CD4-positive, alpha-beta T cell treated with Interleukin-6 at 100 ng/mL for 8 hours (primary cell): ENCODE measurements around the gene BCL11B.

ENCODE experiments used
- DNase-seq: peaks from one replicate; pipeline ENCODE4 v3.0.0-alpha.2; 2020; ENCODE audit warnings: mixed read lengths, low spot score

BCL11B gene

DNA sequence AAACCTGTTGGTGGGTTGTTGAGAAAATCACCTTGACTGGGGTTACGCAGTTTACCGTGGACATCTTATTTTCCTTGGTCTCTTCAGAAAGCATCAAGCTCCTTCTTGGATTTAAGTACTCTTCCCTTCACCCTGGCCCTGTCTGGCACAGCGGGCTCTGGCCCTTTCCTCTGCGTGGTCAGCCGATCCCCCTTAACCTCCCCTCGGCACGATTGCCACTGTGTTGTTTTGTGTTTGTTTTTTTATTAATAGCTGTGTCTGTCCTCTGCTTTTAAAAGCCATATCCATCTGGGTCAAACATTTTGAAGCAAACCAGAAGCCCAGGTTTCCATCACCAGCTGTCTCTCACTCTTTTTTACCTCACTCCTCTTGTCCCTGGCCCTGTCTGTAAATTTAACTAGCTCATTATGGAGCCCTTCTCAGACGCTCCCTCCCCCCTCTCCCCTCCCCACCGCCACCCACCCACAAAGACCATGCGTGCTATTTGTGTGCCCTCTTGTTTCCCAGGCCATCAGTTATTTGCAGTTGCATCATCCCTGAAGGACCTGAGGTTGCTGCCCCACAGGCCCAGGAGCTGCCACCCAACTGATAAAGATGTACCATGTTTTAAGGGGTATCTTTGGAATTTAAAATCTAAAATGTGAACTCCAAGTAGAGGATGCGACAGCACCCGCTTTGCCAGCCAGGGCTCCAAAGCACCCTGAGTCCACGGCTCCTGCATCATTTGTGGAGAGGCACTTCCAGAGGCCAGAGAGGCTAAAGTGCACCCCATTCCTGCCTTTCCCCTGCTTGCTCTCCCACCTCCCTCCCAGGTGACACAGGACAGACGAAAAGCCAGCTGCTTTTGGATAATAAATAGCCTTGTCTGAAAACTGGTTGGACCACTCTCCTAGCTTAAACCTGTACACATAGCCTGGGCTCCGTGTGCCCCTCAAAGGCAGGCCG lies 3.9 kb downstream of the BCL11B start:
- DNase-seq, result peak; percentile 57

DNA sequence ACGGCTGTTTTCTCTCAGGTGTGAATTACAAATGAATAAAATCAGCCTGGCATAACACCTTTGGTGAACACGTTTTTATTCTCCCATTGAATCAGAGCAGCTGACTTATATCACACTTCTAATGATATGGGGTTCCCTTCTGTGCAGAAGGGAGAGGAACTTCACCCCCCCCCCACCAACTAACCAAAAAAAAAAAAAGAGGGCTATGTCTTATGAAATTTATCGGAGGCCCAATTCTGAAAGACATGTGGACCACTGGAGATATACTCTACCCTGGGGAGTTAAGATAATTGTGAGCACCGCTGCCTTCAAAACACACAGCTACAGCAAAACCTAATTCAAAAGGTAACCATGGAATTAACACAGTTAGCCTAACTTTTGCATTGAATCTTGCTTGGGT lies 4.6 kb downstream of the BCL11B start:
- DNase-seq, result no peak

DNA sequence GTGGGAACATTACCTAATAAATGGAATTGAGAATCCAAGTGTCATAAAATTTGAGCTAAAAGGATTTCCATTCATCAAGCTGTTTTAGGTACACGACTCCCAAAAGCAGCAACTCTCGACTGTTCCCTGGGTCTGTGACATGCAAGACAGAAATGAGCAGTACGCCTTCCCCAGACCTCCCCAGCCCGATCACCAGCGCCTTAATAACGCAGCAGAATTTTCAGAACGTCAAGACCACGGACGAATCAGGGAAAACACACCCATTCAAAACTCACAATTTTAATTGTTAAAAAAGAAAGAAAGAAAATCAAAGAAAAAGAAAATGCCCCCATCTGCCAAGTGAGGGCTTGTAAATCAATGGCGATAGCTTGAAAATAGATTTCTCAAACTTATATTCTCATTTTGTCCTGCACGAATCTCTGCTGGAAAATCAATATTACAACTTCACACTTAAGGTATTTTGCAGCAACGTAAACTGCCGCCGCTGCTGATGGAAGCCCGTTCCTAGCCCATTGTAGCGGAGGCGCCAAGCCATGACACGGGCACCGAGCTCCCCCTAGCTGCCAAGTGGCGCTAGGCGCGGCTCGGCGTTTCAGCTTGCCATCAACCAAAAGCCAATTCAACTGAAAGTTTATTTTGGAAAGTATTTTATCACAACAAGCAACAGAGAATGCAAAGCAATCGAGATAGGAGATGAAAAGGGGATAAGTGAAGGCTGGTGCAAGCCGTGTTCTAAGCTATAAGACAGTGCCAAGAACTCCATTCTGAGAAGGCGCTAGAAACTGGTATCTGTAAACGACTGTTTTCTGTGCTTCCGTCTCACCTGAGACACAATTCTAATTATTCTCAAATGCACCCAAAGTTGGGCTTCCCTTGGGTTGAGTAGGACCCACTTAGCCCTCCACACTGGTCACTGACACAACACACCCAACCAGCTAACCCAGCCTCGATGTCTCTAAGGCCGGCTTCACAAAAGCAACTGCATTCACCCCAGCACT lies 5.5 kb downstream of the BCL11B start:
- peak; percentile 89 for DNase-seq

DNA sequence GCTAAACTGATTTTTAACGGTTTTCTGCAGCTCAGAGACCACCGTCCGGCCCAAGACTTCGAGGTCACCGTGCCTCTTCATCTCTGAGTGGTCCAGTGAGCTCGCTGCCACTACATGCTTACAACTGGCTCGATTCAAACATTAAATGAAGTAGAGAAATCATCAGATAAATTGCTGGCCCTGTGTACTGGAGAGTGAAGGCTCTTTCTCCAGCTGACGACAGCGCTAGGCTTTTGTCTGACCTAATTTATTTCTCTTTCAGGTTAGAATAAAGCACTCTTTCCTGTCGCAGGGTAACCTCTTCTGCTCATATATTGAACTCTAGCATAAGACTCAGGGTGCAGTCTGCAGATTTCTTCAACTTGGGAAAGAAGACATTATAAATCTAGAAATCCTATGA lies 6.4 kb downstream of the BCL11B start:
- DNase-seq, result peak; percentile 52

DNA sequence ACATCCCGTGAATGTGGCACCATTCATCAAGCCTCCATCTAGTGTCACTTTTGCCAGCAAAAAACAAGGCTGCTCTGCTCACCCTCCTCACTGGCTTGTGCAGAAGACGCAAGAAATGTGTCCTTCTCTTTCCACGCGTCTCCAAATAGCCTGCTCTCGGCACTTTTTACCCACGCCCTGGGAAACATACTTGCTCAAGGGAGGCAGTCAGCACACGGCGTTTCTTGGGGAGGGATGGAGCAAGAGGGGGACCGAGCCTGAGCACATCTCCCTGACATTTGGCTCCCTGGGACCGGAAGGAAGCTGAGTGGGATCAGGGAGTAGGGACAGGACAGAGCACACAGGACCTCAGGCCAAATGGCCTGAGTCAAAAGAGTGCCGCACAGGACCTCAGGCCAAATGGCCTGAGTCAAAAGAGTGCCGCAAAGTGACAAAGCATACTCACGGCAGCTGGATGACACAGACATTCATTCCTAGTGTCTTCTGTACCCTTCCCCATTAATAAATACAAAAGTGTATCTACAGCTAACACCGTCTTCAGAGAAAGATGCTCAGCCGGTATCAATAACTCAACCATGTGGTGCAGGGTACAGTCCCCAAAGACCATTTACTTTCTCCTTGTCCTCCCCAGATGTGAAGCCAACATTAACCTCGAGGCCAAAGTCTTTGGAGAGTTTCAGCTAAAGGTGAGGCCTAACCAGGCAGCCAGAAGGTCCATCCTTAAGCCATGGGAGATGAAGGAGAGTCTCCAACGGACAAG lies 7.1 kb downstream of the BCL11B start:
- no peak for DNase-seq

DNA sequence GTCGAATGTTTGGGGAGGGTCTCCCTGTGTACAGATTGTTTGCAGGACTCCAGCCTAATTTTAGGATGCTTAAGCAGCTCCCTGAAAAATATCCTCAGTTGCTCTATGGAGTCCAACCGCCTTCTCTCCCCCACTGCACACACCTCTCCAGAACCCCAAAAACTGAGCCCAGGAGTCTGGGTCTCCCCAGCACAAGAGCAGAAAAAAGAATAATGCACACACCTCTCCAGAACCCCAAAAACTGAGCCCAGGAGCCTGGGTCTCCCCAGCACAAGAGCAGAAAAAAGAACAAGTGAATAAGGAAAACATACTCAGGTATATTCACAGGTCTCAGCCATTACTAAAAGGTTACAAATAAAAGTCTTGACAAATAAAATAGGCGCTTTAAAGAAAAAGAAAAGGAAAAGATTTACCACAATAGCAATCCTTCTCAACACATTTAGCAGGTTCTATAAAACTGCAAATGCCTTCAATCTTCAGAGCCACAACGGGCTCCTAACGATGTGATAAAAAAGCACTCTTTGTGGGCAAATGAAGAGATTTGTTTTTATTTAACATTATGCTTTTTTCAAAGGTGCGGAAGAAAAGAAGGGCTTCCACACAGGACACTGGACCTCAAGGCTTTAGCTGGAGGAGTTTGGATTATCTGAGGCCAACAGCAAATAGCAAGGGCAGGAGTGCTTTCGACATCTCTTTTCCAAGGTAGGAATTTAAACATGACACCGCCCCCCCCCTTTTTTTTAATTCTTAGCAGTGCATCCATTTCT lies 8.2 kb downstream of the BCL11B start:
- DNase-seq, result no peak

DNA sequence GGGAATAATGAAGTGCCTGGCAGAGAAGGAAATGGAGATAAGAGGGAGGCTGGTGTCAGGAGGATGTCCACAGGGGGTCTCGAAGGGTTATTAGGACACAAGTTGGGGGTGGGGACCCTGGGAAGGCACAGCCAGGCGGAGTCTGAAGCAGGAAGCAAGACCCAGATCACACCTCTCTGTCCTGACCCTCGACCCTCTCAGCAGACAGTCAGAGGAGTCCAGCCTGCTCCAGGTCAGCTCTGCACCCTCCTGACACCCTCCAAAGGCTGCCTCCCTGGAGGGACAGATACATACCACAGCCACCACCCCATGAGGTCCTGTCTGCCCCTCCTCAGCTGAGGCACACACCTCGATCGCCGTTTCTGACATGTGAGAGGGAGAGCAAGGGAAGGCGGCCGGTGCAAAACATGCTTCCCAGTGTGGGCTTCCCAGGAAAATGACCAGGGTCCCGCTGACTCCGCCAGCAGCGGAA lies 9.0 kb downstream of the BCL11B start:
- DNase-seq, result no peak

DNA sequence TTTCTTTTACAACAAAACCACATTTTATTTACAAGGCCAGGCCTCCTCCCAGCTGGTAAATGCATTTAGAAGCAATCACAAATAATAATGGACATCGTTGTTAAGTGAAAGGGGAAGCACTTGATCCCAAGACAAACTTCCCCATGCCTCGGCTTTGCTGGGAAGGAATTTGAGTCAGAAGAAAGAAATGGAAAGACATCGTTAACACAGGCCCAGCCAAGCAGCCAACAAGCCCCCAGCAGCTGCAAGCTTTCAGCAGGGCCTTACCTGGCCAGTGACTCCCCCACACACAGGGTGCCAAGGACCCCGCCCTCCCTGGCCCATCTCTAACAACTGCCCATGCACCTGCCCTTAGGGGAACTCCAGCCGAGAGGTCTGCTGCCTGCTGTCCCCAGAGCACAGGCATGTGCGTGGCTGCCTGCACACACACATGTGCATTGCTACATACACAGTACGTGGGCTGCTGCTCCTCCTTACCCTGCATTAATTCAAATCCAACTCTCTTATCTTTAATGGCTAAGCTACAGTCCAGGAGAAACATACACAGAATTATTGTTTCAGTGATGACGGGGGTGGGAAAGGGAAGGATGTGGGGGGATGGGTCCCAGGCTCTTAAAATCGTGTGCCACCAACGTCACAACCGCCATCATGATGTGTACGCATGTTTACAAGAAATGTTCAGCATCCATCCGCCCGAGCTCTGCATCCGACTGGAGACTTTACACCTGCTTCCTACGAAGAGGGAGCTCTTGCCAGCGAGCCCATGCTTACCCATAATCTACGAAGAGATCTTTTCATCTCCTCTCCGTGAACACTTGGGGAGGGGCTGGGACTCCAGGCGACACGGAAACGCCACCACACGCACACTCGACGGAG lies 9.8 kb downstream of the BCL11B start:
- DNase-seq, result peak; percentile 88

DNA sequence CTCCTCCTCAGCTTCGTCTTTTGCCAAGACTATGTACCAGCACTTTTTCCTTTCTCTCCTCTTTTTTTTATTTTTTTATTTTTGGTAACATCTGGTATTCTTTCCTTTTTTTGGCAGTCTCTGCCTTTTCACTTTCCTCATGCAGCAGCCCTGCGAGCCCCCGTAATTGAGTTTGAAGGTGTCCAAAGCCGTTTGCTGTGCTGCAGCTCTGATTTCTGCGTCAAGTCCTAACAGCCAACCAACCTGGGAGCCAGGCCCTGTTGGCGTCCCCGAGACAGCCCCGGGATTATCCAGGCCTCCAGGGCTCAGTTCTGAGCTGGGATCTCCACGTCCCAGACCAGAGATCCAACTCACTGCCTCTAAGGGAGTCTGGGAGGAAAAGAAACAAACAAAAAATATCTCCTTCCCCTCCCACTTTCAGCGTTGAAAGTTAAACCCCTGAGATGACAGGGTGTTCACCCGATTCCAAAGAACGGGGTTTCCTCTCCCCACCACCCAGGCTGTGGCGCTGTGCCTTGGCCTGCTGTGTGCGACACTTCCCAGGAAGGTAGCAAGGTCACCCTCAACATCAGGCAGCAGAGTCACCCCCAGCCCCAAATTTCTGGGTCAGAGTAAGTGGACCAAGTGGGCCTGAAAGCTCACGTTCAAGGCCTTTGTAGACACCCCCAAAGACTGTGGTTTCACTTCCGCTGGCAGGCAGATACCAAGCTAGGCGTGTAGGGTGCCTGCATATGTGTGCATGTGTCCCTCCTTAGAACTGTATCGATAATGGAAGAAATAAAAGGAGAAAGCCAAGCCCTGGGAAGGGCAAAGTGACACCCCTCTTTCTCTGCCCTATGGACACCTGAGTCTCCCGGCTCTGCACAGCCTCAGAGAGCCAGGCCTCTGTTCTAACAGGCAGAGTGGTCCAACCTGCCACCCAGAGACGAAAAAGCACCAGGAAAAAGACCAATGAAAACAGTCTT lies 11.1 kb downstream of the BCL11B start:
- peak; percentile 71 for DNase-seq

DNA sequence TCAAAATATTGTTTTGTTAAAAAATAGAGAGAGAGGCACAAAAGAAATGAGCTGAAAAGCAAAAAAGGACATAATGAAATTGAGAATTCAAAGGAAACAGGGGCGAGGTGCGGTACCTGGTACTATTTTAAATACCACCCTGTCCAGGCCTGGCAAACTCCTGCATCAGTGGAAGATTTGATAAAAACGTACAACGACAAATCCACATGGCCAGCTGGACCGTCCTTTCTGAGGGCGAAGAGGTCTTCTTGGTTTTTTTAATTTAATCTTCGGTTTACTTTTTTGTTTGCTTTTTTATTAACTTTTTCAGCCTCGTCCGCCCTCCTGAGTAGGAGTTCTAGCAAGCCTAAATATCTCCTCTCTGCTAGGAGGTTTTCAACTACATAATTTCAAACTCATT lies 11.9 kb downstream of the BCL11B start:
- no peak for DNase-seq

DNA sequence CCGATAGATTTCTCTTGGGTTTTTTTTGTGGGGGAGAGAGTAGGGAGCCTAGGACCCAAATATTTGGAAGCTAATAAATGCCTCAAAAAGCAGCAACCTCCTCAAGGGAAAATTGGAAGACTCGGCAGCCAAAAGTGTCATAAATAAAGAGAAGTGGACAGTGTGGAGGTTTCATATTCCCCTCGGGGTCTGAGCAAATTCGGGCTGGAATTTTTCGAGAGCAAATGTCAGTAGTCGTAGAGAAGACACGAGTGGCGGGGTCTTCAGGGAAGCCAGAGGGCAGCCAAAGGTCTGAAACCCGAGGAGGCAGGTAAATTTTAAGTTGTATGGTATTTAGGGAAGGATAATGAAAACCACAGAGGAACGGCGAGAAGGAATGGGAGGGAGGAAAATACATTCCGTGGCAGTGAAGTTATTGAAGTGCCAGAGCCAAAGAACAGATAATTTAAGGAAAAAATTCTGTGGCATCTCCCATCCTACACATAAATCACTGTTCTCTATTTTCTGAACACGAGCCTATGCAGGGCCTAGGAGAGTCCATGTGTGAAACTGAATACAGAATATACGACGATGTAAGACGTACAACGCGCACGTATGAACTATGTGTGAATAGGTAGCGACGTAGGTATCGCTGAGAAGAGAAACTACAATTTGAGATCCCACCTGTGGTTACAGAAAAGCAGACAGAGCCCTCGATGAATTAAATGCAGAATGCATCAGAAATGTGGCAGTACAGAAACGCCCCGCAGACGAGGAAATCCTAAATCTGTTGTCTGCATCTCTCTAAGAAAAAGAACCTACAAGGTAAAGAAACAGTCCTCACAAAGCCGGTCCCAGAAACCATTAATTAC lies 12.9 kb downstream of the BCL11B start:
- peak; percentile 55 for DNase-seq

DNA sequence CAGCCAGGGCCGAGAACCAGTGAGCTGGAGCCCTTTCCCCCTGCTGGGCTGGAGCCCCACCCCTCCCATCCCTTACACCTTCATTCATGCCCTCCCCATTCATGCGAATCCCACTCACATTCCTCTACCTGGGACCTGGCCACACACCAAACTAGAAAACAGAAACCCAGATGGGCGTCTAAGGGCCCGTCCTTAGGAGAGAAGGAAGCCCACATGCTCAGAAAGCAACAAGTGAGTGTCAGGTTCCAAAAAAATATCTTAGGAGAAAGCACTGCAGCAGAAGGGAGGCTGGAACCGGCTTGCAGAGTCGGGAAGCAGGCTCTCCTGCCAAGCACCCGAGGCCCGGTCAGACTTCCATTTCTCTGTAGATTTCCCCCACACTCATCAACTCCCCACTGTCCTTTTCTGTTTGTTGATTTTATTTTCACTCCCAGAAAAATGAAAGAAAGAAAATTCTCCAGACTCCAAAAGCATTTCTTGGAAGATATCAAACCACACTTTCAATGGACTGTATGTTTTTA lies 13.6 kb downstream of the BCL11B start:
- DNase-seq, result no peak

DNA sequence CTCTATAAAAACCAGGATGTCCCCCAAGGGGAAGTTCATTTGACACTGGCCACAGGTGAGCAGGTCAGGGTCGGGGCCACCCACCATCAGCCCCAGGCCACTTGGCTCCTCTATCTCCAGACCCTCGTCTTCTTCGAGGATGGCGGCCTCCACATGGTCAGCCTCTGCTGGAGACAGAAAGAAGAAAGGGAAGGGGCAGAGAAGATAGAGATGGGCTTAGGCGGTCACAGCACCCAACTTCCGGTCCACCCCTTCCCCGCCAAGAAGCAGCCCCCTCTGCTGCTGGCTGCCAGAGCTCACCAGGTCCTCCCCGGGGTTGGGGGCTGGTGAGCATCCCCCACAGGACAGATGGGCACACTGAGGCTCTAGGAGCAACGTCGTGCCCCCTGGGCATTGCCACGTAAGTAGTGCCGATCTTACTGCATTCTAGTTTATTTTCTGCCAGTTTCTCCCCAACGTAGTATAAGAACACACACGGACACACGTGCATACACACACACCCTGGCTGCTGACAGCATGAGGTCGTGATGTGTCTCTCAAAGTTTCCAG lies 14.2 kb downstream of the BCL11B start:
- DNase-seq, result no peak

DNA sequence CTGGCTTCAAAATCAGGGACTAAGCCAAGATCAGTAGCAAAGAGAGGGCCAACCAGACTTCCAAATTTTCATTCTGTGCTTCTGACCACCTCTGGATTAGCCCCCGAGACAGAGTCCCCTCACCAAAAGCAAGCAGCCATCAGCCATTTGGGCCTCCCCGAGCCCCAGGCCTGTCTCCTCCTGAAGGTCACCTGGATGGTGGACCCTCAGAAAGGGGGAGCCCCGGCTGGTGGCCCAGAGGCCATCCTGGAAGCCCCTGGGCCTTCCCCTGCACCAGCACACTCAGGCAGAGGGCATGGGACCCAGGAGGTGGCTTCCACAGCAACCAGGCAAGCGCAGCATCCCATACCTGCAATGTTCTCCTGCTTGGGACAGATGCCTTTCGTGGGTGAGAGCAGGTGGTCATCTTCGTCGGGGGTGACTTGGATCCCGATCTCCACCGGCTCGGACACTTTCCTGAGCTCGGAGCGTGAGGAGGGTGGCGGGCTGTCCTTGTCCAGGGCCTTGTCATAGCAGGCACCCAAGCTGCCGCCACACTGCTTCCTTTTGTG lies 14.8 kb downstream of the BCL11B start:
- DNase-seq, result no peak

DNA sequence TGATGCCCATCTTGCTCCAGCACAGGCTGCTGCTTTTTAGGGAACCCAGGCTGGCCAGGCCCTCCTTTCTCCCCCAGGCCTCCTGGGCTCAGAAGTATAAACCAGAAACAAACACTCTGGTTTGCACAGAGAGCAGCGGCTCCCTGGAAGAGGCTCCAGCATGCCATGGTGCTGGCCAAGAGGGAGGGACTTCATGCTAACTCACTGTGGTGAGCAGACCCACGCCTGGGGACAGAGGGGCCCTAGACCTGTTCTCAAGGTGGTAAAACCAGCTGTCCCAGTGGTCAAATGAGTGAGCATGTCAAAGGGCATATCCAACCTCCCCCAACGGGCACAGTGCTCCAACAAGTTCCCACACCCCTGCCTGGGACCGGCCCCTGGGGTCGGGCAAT lies 15.5 kb downstream of the BCL11B start:
- DNase-seq, result no peak

DNA sequence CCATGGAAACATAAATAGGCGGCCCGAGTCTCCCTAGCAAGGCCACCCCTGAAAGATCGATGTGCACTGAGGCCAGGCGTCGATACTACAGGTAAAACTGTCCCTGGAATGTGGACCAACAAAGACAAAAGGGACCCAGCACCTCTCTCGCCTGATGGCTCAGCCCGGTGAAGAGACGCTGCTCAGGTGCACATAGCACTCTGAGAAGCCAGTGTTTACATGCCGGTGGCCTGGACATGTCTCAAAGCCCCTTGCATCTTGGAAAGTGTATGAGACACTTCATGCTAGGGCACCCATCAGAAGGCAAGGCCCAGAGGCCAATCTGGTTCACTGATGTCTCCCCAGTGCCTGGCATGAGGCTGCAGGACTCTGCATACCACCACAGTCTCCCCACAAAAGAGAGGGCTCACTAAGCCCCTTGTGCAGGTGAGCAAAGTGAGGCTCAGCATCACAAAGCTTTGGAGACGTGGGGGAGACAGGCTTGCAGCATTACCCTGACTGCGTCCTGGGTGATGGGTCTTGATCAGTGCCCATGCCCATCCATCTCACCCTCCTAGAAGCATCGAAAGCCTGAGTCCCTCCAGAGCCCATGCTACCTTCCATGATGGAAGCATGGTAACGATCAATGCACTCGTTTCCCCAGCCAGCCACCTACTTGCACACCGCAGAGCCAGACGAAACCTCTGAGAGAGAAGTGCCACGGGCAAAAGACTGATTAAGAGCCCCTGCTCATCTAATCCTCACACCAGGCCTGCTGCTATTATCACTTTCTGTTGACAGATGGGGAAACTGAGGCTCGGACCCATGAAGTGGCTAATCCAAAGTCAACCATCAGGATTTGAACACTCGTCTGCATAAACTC lies 16.1 kb downstream of the BCL11B start:
- DNase-seq, result no peak
